Placental pericyte (primary cell): Measurements from ENCODE around the gene SPP1. TPM values are rescaled to one million over a fixed set of nuclear protein-coding genes. Genes with fewer than 3 reads are reported as not detected.

Experiments
- small RNA-seq: library from RNA; depleted of rRNA; stranded (forward); fragments of <200 nt; gene quantifications from one replicate; pipeline ENCODE3, GENCODE V24; 2012; ENCODE audit warnings: low replicate concordance
- total RNA-seq: library from RNA; depleted of rRNA; stranded (reverse); fragments of >200 nt; gene quantifications from 2 replicates; pipeline ENCODE4 v1.2.3, GENCODE V29; 2012

The SPP1 gene
- total RNA-seq = 1.5 and 4.0 TPM in 2 replicates

GRCh38 chr4:87975466-87975865 is at the start of gene SPP1:
TSS of gene SPP1 (plus strand) at chr4:87975714. CDS start at chr4:87976896, 1,182 bp downstream.

GRCh38 chr4:88007304-88008121 is 32.0 kb downstream of the SPP1 start, which contains the start of gene PKD2:
TSS of gene PKD2 (plus strand) at chr4:88007635. CDS start at chr4:88007734, 99 bp downstream.

Small RNA genes lying within 50 kb of the gene (small RNA-seq; reads per million reads assigned to genes)
- not detected for gene RNU1-36P

Other genes starting within 250 kb of the SPP1 start
- gene IBSP, start 176.2 kb upstream of the SPP1 start, total RNA-seq = 0.14 TPM in 1 of 2 replicates, not detected in the other
- not detected in 2 replicates for gene MEPE, start 142.7 kb upstream of the SPP1 start, total RNA-seq
- 65.9 and 162 TPM in 2 replicates for gene PKD2, start 31.9 kb downstream of the SPP1 start, total RNA-seq
- gene ABCG2, start 182.9 kb downstream of the SPP1 start, total RNA-seq = 17.8 and 52.5 TPM in 2 replicates